OCI-LY1 (cell line): Measurements from ENCODE around the gene ATP1A4.

ENCODE experiments used
- H2AFZ ChIP-seq: fragments of 200-600 bp; sonication (generic), shearing (Covaris generic); 2 replicates; pipeline ENCODE4 v1.6.0; 2014; ENCODE audit warnings: antibody characterized with exemption, mild to moderate bottlenecking, low read length
- H3F3A ChIP-seq: fragments of 200-600 bp; sonication (generic), shearing (Covaris generic); 2 replicates; pipeline ENCODE4 v1.6.0; 2014; ENCODE audit warnings: mild to moderate bottlenecking, antibody characterized with exemption, low read length, moderate library complexity; ENCODE audit not compliant: insufficient read depth
- H3K27ac ChIP-seq: fragments of 200-600 bp; sonication (generic); 2 replicates; pipeline ENCODE4 v1.5.1; 2014; ENCODE audit warnings: low read length, mixed run types, mild to moderate bottlenecking, low read depth; ENCODE audit not compliant: poor library complexity, severe bottlenecking
- H3K27me3 ChIP-seq: fragments of 200-600 bp; sonication (generic); 2 replicates; pipeline ENCODE4 v1.6.0; 2014; ENCODE audit warnings: antibody characterized with exemption, mild to moderate bottlenecking, low read length, moderate library complexity; ENCODE audit not compliant: insufficient read depth
- H3K36me3 ChIP-seq: fragments of 200-600 bp; sonication (generic); 2 replicates; pipeline ENCODE4 v1.6.1; 2014; ENCODE audit warnings: mild to moderate bottlenecking, antibody characterized with exemption, low read length, moderate library complexity, mixed read lengths; ENCODE audit not compliant: insufficient read depth
- H3K4me1 ChIP-seq: fragments of 200-600 bp; sonication (generic); 2 replicates; pipeline ENCODE4 v1.5.1; 2014; ENCODE audit warnings: mild to moderate bottlenecking, low read length, moderate library complexity; ENCODE audit not compliant: insufficient read depth, severe bottlenecking
- H3K4me2 ChIP-seq: fragments of 200-600 bp; sonication (generic), shearing (Covaris generic); 2 replicates; pipeline ENCODE4 v1.6.1; 2014; ENCODE audit warnings: low read length
- H3K4me3 ChIP-seq: fragments of 200-600 bp; sonication (generic); 2 replicates; pipeline ENCODE4 v1.5.1; 2014; ENCODE audit warnings: low read length, low read depth, mild to moderate bottlenecking, mixed read lengths; ENCODE audit not compliant: poor library complexity, severe bottlenecking
- H3K79me2 ChIP-seq: fragments of 200-600 bp; shearing (Covaris generic); 2 replicates; pipeline ENCODE4 v1.6.1; 2016; ENCODE audit warnings: mixed run types, low read length, mixed read lengths; ENCODE audit not compliant: insufficient read depth
- H3K9ac ChIP-seq: fragments of 200-600 bp; sonication (generic), shearing (Covaris generic); 2 replicates; pipeline ENCODE4 v1.6.1; 2014; ENCODE audit warnings: mild to moderate bottlenecking, low read length, mixed read lengths
- H3K9me2 ChIP-seq: fragments of 200-600 bp; sonication (generic), shearing (Covaris generic); 2 replicates; pipeline ENCODE4 v1.6.1; 2014; ENCODE audit warnings: low read depth, mild to moderate bottlenecking, low read length, mixed read lengths
- H3K9me3 ChIP-seq: fragments of 200-600 bp; shearing (Covaris generic); 2 replicates; pipeline ENCODE4 v1.6.1; 2014; ENCODE audit warnings: low read length, mixed read lengths
- H4K20me1 ChIP-seq: fragments of 200-600 bp; sonication (generic), shearing (Covaris generic); 2 replicates; pipeline ENCODE4 v1.6.0; 2016; ENCODE audit warnings: mild to moderate bottlenecking, low read length; ENCODE audit not compliant: insufficient read depth
- CTCF ChIP-seq: fragments of 200-600 bp; sonication (generic), shearing (Covaris generic); IDR thresholded peaks from 2 replicates; pipeline ENCODE4 v1.5.1; 2017; ENCODE audit warnings: mild to moderate bottlenecking, antibody characterized with exemption, low read length, moderate library complexity, mixed read lengths
- EZH2 ChIP-seq: fragments of 200-600 bp; sonication (generic), shearing (Covaris generic); IDR thresholded peaks from 2 replicates; pipeline ENCODE4 v1.8.0; 2017; ENCODE audit warnings: borderline replicate concordance, mixed run types, mild to moderate bottlenecking, antibody characterized with exemption, low read length, moderate library complexity, mixed read lengths

ATP1A4 gene

DNA sequence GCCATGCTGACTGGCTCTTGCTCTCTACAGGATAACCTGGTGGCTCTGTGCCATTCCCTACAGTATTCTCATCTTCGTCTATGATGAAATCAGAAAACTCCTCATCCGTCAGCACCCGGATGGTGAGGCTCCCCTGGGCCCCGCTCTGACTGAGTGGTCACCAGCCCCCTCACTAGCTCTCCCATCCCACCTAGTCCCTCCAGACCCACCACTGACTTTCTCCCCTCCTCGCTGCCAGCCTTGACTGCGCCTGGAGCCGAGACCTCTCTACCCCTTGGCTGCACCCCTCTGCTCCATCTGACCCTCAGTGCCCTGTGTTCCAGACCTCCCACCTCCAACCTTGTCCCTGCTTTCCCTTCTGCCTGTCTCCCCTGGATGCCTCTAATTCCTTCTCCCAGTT is 34.8 kb downstream of the ATP1A4 start:
- no peak for TF ChIP-seq EZH2
- no peak for TF ChIP-seq CTCF
- Histone ChIP-seq H3K4me2 (no peak overlapping the region), H3K9ac (no peak overlapping the region), H3K27me3 (no peaks in the 10 kb centered on the region), H3K4me3 (no peak overlapping the region), H3K9me3 (no peaks in the 10 kb centered on the region), H4K20me1 (no peaks in the 10 kb centered on the region), H2AFZ (no peak overlapping the region), H3K79me2 (no peaks in the 10 kb centered on the region), H3K36me3 (no peaks in the 10 kb centered on the region), H3K27ac (no peak overlapping the region), H3K9me2 (no peaks in the 10 kb centered on the region), H3K4me1 (no peaks in the 10 kb centered on the region), H3F3A (no peaks in the 10 kb centered on the region)

DNA sequence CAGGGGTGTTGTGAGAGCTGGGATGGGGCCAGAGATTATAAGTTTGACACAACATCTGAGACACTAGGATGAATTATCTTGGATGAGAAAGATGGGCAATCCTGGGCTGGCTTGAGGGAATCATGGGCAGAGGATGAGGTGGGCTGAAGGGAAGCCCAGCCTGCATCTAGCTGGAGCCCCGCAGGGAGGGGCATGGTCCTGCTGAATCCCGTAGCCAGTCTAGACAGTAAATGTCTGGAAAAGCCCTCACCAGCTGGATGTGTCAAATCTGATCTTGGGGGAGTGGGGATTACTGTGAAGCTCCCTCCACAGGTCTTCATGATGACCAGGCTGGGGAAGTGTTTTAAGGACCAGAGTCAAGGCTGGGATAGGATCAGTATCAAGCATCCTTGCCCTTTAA is 35.3 kb downstream of the ATP1A4 start:
- Histone ChIP-seq H3K4me1 (no peaks in the 10 kb centered on the region), H3K9me2 (no peaks in the 10 kb centered on the region), H3K9me3 (no peaks in the 10 kb centered on the region), H3K27me3 (no peaks in the 10 kb centered on the region), H3K4me3 (no peak overlapping the region), H3F3A (no peaks in the 10 kb centered on the region), H4K20me1 (no peaks in the 10 kb centered on the region), H3K27ac (no peak overlapping the region), H3K79me2 (no peaks in the 10 kb centered on the region), H3K9ac (no peak overlapping the region), H3K4me2 (no peak overlapping the region), H3K36me3 (no peaks in the 10 kb centered on the region), H2AFZ (no peak overlapping the region)
- no peak for TF ChIP-seq EZH2
- no peak for TF ChIP-seq CTCF

GRCh38 chr1:160187407-160187806 is 36.0 kb downstream of the ATP1A4 start:
- H3F3A ChIP-seq = no peaks in the 10 kb centered on the region
- H3K9me3 ChIP-seq = no peaks in the 10 kb centered on the region
- no peak overlapping the region for H2AFZ ChIP-seq
- no peaks in the 10 kb centered on the region for H3K9me2 ChIP-seq
- H3K4me1 ChIP-seq = no peaks in the 10 kb centered on the region
- no peaks in the 10 kb centered on the region for H3K27me3 ChIP-seq
- no peaks in the 10 kb centered on the region for H4K20me1 ChIP-seq
- H3K9ac ChIP-seq = no peak overlapping the region
- no peaks in the 10 kb centered on the region for H3K36me3 ChIP-seq
- TF ChIP-seq CTCF (no peak), EZH2 (no peak)
- no peak overlapping the region for H3K4me2 ChIP-seq
- no peaks in the 10 kb centered on the region for H3K79me2 ChIP-seq
- H3K4me3 ChIP-seq = no peak overlapping the region
- no peak overlapping the region for H3K27ac ChIP-seq
